Measurements from ENCODE around the gene TMOD2.
"Not testable (repeated sequence)": the region's sequence is repeated elsewhere in the genome, so short reads cannot be mapped to it uniquely, and the experiment has no call there.

Gene TMOD2

DNA sequence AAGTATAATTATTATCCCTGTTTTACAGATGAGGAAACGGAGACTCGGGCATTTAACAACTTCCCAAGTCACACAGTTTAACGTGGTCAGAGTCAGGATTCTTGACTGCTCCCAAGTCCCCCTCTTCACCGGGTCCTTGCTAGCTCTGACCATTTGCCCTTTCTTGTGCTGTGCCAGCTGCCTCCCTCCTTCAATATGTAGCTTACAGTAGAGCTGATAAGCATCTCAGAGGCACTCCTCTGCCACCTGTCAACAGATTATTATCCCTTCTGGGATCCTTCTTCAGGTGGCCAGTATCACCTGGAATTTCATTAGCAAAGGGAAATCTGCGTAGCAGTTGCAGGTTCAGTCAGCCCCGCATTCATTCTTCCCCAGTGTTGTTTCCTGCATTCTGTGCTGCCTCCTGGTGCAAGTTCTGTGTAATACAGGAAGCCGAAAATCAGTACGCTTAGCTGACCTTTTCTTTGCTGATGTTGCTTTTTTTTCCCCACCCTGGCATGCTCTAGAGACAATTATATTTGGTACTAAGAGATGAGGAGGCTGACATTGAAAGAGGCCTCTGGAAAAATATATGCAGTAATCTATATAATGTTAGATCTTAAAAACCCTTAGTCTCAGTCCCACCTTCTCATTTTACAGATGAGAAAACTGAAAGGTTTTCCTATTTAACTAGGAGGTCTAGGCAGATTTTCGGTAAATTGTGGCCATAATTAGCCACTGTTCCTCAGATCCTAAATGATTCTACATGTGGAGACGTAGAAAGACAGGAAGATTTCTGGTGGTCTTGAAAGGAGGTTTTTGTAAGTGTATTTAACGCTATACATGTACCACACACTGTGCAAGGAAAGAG is 24.8 kb downstream of the TMOD2 start:
- peaks cover 5% of the 10 kb centered on the region for H3K4me1 Mint-ChIP-seq
- H3K27ac Mint-ChIP-seq, result no peak overlapping the region
- DNase-seq (ENCODE audit: low spot score in 2 of 2), result peak; percentile 17 to 66
- peak; percentile 65 for ATAC-seq
- H3K9me3 Mint-ChIP-seq, result no peaks in the 10 kb centered on the region
- no peak overlapping the region for H3K4me3 Mint-ChIP-seq
- H3K36me3 Mint-ChIP-seq, result peaks cover 24% of the 10 kb centered on the region

DNA sequence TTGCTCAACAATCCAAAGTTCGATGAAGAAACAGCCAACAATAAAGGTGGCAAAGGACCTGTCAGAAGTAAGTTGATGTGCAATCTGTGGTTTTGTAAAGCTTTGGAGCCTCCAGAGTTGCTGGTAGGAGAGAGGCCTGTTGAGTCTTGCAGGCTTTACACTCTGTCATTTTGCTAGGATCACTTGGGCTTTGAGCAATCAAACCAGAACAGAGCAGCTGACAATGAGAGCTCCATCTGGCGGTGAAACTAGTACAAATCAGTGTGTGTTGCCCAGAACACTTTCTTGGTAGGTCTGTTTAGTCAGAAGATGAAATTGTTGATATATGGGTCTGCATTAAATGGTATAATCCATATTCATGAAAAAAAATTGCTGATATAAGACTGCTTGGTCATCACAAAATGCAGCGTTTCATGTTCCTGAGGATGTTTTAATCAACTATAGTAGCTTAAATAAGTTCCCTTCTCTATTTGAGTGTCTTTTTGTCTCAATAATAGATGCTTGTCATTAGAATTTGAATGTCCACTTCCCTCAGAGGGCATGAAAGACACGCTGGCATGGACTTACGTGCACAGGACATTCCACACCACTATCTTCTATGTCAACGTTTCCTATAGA is 25.7 kb downstream of the TMOD2 start:
- H3K27ac Mint-ChIP-seq, result no peak overlapping the region
- DNase-seq (ENCODE audit: low spot score in 2 of 2) (peak; percentile 54 to 76), ATAC-seq (peak; percentile 83)
- H3K4me1 Mint-ChIP-seq, result peaks cover 9% of the 10 kb centered on the region
- no peak overlapping the region for H3K4me3 Mint-ChIP-seq
- H3K9me3 Mint-ChIP-seq, result no peaks in the 10 kb centered on the region
- H3K36me3 Mint-ChIP-seq, result peaks cover 24% of the 10 kb centered on the region

DNA sequence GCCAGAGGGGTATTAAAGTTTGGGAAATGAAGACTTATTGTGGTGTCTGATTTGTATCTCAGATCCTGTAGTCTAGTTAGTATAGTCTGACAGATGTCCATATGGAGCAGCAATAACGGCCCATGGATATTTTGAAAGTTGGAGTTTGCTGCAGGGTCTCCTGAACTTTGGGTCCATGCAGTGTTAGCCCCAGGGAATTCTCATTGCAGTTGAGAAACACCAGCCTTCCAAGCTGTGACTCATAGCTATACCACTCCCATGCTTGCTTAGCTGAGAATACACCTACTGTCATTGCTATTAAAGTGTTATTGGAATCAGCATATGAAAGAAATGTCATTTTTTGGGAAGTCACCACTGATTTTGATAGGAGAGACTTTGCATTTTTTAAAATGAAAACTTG is 29.2 kb downstream of the TMOD2 start:
- Mint-ChIP-seq H3K9me3 (no peaks in the 10 kb centered on the region), H3K27ac (no peak overlapping the region), H3K4me3 (no peak overlapping the region), H3K4me1 (peaks cover 9% of the 10 kb centered on the region), H3K36me3 (peaks cover 28% of the 10 kb centered on the region)
- ATAC-seq (no peak), DNase-seq (ENCODE audit: low spot score in 2 of 2) (no peak)

DNA sequence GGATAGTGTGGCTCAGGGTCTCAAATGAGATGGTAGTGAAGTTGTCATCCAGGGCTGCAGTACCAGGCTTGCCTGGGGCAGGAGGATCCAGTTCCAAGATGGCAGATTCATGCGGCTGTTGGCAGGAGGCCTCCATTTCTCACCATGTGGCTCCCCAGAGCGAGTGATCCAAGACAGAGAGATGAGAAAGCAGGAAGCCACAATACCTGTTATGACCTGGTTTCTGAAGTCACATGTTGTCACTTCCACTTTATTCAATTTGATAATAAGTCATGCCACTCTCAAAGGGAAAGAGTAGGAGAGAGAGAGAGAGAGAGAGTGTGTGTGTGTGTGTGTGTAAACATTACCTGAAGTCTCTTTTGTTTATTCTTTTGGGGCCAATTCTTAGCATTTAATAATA is 30.1 kb downstream of the TMOD2 start:
- no peak for DNase-seq (ENCODE audit: low spot score in 2 of 2)
- no peak overlapping the region for H3K27ac Mint-ChIP-seq
- H3K36me3 Mint-ChIP-seq, result peaks cover 21% of the 10 kb centered on the region
- H3K4me3 Mint-ChIP-seq, result no peak overlapping the region
- H3K9me3 Mint-ChIP-seq, result no peaks in the 10 kb centered on the region
- peak; percentile 40 for ATAC-seq
- peaks cover 4% of the 10 kb centered on the region for H3K4me1 Mint-ChIP-seq

- no peak for ATAC-seq
- H3K36me3 Mint-ChIP-seq, result peaks cover 21% of the 10 kb centered on the region
- no peak overlapping the region for H3K4me3 Mint-ChIP-seq
- no peak overlapping the region for H3K27ac Mint-ChIP-seq
- no peak for DNase-seq (ENCODE audit: low spot score in 2 of 2)
- H3K9me3 Mint-ChIP-seq, result no peaks in the 10 kb centered on the region
- H3K4me1 Mint-ChIP-seq, result peaks cover 4% of the 10 kb centered on the region
Measured at GRCh38 chr15:51782357-51782896, 31.0 kb downstream of the TMOD2 start.

DNA sequence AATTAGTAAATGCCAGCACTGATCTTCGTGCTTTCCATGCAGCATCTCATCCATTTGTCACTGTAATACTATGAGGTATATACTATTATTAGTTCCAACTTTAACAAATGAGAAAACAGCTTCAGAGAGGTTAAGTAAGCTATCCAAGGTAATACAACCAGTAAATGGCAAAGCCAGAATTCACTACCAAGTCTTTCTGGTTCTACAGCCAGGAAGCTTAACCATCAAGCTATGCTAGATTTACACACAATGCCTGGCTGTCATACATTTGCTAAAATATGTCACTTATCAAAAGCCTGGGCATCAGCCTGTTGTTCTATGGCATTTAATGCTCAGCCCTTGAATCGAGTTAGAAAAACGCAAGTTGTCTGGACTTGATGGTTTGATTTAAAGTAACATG is 32.6 kb downstream of the TMOD2 start:
- Mint-ChIP-seq H3K9me3 (no peaks in the 10 kb centered on the region), H3K27ac (no peak overlapping the region), H3K4me3 (no peak overlapping the region), H3K4me1 (peaks cover 4% of the 10 kb centered on the region), H3K36me3 (peaks cover 20% of the 10 kb centered on the region)
- DNase-seq (ENCODE audit: low spot score in 2 of 2), result no peak
- ATAC-seq, result no peak

DNA sequence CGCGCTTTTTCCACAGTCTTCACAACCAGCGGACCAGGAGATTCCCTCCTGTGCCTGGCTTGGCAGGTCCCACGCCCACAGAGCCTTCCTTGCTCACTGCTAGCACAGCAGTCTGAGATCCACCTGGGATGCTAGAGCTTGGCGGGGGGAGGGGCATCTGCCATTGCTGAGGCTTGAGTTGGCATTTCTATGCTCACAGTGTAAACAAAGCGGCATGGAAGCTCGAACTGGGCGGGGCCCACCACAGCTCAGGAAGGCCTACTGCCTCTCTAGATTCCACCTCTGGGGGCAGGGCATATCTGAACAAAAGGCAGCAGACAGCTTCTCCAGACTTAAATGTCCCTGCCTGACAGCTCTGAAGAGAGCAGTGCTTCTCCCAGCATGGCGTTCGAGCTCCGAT is 35.7 kb downstream of the TMOD2 start:
- H3K27ac Mint-ChIP-seq; H3K4me3 Mint-ChIP-seq; H3K4me1 Mint-ChIP-seq; DNase-seq (ENCODE audit: low spot score in 2 of 2); ATAC-seq; H3K9me3 Mint-ChIP-seq: not testable (repeated sequence)
- H3K36me3 Mint-ChIP-seq, result peaks cover 14% of the 10 kb centered on the region

DNA sequence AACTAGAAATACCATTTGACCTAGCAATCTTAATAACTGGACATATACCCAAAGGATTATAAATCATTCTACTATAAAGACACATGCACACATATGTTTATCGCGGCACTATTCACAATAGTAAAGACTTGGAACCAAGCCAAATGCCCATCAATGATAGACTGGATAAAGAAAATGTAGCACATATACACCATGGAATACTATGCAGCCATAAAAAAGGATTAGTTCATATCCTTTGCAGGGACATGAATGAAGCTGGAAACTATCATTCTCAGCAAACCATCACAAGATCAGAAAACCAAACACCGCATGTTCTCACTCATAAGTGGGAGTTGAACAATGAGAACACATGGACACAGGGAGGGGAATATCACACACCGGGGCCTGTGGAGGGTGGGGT is 41.1 kb downstream of the TMOD2 start:
- H3K9me3 Mint-ChIP-seq, H3K4me3 Mint-ChIP-seq, H3K27ac Mint-ChIP-seq: not testable (repeated sequence)

GRCh38 chr15:51793521-51794305 is 42.3 kb downstream of the TMOD2 start:
- no peak for ATAC-seq
- Mint-ChIP-seq H3K4me3 (no peak overlapping the region), H3K36me3 (peaks cover under 1% of the 10 kb centered on the region), H3K27ac (no peak overlapping the region), H3K4me1 (no peaks in the 10 kb centered on the region), H3K9me3 (no peaks in the 10 kb centered on the region)
- DNase-seq (ENCODE audit: low spot score in 2 of 2), result no peak

More for the DNA sequence above, 41.1 kb downstream of the TMOD2 start:
- not testable (repeated sequence) for DNase-seq (ENCODE audit: low spot score in 2 of 2); H3K4me1 Mint-ChIP-seq; ATAC-seq; H3K36me3 Mint-ChIP-seq

GRCh38 chr15:51796847-51797401 is 45.5 kb downstream of the TMOD2 start:
- Mint-ChIP-seq H3K36me3 (peaks cover 16% of the 10 kb centered on the region), H3K4me3 (no peak overlapping the region), H3K9me3 (no peaks in the 10 kb centered on the region), H3K4me1 (no peaks in the 10 kb centered on the region), H3K27ac (no peak overlapping the region)
- no peak for ATAC-seq
- no peak for DNase-seq (ENCODE audit: low spot score in 2 of 2)

DNA sequence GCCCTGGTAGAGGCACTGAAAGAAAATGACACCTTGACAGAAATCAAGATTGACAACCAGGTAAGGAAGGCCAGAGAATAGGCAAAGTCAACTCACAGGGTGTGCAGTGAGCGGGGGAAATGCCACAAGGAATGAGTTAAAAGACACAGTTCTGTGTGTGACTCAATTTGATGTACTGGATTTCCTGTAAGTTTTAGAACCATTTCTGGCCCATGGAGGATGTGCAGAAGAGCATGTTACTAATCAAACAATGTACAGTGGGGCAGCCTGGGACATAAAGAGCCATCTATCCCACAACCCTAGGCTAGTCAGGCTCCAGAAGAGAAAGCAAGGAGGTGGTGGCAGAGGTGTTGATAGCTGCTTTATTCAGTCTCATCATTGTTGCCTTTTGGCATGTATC is 46.9 kb downstream of the TMOD2 start:
- Mint-ChIP-seq H3K9me3 (no peaks in the 10 kb centered on the region), H3K36me3 (peaks cover 19% of the 10 kb centered on the region), H3K4me3 (no peak overlapping the region), H3K27ac (no peak overlapping the region), H3K4me1 (no peaks in the 10 kb centered on the region)
- no peak for DNase-seq (ENCODE audit: low spot score in 2 of 2)
- ATAC-seq, result no peak

DNA sequence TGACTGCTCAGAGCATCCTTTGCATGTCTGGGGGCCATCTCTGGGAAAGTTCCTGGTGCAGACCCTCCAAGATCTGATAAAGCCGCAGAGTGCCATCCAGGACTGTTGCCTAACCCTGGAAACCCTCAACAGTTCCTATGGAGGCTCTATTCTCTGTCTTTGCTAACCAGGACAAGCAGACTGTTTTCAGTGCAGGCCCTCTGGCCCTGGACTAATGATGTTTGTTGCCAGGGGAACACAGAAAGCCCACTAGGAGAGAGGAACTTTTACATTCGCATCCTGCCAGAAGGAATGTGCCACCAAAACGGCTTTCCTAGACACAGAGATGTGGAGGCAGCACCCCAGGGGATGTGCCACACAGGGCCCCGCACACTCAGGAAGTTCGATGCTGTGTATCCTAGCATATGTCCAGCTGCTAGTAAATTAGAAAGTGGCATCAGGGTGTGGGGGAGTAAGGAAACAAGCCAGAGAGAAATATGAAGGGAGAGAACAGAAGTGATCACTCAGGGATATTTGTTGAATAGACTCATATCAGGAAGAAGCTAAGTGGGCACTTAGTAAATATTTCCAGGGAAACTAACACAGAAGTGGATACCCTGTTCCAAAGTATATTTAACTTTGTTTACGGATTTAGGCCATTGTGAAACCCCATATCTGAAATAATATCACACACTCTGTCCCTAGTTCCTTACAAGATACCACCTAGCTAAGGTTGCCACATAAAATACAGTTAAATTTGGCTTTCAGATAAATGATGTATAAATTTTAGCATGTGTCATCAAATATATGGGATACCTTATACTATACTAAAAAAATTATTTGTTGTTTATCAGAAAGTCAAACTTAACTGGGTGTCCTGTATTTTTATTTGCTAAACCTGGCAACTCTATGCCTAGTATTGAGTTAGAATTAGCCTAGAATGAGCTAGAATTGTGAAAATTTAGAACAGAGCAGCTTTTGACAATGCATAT is 48.2 kb downstream of the TMOD2 start:
- H3K27ac Mint-ChIP-seq, result peak overlapping the region; percentile 66
- no peak overlapping the region for H3K4me3 Mint-ChIP-seq
- ATAC-seq (no peak), DNase-seq (ENCODE audit: low spot score in 2 of 2) (no peak)
- H3K9me3 Mint-ChIP-seq, result no peaks in the 10 kb centered on the region
- no peaks in the 10 kb centered on the region for H3K4me1 Mint-ChIP-seq
- H3K36me3 Mint-ChIP-seq, result peaks cover 24% of the 10 kb centered on the region

DNA sequence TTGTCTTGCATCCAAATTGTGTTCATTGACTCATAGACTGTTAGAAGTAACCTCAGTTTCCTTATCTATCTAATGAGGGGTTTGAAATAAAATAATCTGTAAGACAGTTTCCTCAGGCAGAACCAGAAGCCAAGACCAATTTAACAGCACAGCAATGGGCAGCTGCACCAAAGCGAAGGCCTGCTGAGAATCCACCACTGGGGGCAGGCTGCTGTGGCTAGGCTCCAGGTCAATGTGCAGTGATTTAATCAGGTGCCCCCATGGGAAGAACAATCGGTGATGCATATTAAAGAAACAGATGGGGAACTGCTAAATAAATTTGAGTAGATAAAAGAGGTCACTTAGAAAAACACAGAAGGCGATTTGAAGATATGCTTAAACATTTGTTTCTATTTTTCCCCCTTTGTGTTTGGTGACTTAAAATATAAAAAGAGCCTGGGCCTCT is 50.0 kb downstream of the TMOD2 start:
- Mint-ChIP-seq H3K4me3 (no peak overlapping the region), H3K4me1 (no peaks in the 10 kb centered on the region), H3K36me3 (peaks cover 24% of the 10 kb centered on the region), H3K27ac (no peak overlapping the region), H3K9me3 (no peaks in the 10 kb centered on the region)
- ATAC-seq (no peak), DNase-seq (ENCODE audit: low spot score in 2 of 2) (no peak)

DNA sequence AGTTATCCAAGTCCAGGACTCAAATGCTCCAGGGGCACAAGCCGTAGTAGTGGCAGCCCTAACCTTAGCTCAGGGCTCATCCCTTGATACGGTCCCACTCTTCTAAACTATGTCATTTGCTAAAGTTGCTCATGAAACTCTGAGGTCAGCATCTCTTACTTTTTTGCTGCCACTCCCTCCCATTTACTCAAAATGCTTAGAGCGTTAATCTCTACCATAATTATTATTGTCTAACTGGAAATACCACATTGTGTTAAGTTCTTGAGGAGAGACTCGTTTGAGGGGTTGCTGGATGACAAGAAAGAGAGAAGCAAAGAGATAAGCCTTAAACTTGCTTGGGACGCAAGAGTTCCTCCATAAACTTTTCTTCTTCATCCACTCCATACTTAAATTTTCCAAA is 51.2 kb downstream of the TMOD2 start:
- no peak for ATAC-seq
- H3K9me3 Mint-ChIP-seq, result no peaks in the 10 kb centered on the region
- no peaks in the 10 kb centered on the region for H3K4me1 Mint-ChIP-seq
- no peak for DNase-seq (ENCODE audit: low spot score in 2 of 2)
- no peak overlapping the region for H3K4me3 Mint-ChIP-seq
- H3K27ac Mint-ChIP-seq, result no peak overlapping the region
- H3K36me3 Mint-ChIP-seq, result peaks cover 30% of the 10 kb centered on the region

Data from stimulated activated effector memory CD8-positive, alpha-beta T cell treated with anti-CD3 and anti-CD28 coated beads, Interleukin-12 subunit alpha, Interleukin-12 subunit beta, amount 100 ng/mL, for 72 hours (primary cell).